ENCODE measurements around the gene NLGN1.

GRCh38 chr3:174216946-174217718, 819.6 kb downstream of the NLGN1 start:
- no peak for TF ChIP-seq CTCF (IDR thresholded peaks at IDR 0.05)
- TF ChIP-seq POLR2AphosphoS5 (IDR thresholded peaks at IDR 0.05; ENCODE audit: low read depth, low read length) = no peak

All from Panc1 (cell line).